ENCODE results near the gene ST3GAL4.
"Not testable (repeated sequence)": the region's sequence is repeated elsewhere in the genome, so short reads cannot be mapped to it uniquely, and the experiment has no call there.

Gene ST3GAL4

DNA sequence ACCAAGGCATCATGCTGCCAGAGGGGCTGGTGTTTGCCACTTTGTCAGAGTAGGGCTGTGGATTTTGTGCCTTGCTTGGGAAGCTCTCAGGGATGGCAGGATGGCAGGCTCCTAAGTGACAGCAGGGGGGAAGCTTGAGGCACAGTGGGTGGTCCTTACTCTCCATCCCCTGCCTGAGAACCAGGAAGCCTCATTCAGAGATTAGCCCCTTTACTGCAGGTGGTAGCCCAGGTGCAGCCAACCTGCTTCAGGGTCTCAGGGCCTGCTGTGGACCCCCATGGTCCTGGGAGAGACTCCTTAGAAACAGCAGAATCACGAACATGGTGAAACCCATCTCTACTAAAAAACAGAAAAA is 8.9 kb upstream of the ST3GAL4 start:
- DNase-seq (ENCODE audit: low spot score), result no peak

DNA sequence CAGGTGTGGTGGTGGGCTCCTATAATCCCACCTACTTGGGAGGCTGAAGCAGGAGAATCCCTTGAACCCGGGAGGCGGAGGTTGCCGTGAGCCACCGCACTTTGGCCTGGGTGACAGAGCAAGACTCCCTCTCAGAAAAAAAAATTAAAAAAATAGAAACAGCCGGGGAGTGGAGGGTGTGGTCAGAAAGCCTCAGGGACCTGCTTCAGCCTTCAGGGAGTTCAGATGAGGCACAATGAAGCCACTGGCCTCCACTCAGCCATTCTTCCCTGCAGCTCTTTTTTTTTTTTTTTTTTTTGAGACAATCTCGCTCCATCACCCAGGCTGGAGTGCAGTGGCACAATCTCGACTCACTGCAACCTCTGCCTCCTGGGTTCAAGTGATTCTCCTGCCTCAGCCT is 8.5 kb upstream of the ST3GAL4 start:
- DNase-seq (ENCODE audit: low spot score), result not testable (repeated sequence)

DNA sequence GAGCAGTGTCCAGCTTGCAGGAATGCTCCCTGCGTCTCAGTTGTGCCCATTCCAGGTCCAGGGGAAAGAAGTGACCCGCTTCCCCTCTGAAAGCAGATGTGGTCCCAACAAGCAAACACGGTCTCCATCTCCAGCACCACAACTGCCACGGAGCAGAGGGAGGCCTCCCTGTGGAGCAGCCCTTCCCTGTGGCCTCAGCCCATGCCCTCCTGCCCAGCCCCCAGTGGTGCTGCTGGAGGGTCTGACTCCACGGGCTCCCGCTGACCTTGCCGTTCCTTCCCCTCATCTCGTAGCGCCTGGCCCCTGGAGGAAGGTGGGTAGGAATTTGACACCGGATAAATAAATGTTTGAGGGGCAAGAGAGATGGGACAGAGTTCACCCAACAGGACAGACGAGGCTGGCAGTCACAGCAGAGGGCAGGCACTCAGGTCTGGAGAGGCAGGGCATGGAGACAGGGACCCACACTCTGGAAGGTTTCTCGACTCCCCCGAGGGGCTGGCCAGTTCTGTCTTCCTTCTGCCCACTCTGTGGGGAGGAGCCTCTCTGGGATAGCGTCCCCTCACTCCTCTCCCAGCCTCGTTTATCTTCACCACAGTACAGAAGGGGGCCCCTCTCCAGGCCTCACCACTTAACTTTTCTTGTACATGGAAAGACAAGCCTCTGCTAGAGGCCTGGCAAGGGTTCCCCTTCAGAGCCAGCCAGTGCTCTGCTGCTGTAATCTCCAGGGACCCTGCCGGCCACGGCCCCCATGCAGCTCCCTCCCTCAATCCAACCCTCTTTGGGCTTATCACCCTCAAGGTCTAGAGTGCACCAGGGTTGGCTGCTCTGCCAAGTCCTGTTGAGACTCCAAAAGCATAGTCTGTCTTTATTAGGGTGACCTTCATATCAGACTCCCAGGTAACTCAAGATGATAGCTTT is 7.5 kb upstream of the ST3GAL4 start:
- DNase-seq (ENCODE audit: low spot score), result no peak

DNA sequence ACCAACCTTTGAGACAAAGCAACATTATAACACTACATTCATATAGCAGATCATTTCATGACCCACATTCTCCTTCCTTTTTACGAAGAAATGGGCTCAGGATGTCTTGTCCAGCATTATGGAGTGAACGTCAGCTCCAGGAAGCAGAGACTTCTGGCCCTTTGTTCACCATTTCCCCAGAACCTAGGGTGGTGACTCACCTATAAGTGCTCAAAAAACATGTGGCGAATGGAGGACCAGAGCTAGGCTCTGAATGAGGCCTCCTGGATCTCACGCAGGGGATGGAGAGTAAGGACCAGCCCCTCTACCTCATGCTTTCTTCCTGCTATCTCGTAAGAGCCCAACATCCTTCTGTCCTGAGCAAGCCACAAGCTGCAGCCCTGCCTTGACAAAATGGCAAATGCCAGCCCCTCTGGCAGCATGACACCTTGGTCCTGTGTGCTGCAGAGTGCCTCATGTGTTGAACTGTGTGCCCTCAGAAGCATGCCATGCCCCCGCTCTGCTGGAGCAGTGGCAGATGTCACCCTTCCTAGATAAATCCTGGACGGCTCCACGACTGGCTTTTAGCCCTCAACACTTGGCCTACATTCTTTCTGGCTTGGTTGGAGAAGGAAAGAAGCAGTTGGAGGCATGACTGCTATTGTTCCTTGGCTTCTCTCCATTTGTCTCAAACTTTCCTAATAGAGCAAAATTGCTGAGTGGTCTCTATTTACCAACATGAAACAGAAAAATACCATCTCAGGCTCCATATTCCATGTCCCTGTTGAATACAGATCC is 6.5 kb upstream of the ST3GAL4 start:
- DNase-seq (ENCODE audit: low spot score), result no peak

DNA sequence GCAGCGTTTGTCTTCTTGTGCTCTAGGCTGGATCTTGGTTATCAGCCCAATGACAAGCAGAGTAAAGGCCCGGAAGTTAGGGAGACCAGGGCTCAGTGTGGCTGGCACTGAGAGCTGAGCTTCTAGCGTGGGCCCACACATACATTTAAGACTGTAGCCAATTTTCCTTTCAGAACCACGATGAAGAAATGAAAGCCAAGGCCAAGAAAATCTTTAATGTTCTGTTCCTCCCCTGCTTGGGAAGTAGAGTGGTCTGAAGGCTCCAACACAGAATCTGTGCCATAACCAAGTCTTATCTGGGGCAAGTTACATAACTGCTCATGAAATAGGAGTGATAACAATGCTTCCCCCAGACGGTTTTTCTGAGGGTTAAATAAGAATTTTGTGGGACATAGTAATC is 4.7 kb upstream of the ST3GAL4 start:
- no peak for DNase-seq (ENCODE audit: low spot score)

DNA sequence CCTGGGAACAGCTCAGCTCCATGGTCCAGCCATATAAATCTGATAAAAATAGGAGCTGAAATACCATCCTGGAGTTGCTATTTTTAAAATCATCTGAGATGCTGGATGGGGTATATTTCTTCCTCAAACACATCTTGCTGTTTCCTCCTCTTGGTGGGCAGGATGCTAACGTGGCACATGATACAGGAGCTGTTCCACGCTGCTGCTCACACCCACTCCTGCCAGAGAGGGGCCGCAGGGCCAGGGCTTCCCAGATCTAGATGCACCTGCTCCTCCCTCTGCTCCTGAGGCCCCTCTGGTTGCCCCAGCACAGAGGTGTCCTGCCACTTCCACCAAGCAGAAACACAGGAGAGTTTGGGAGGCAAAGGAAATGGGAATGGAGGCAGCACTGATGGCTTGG is 3.3 kb upstream of the ST3GAL4 start:
- no peak for DNase-seq (ENCODE audit: low spot score)

DNA sequence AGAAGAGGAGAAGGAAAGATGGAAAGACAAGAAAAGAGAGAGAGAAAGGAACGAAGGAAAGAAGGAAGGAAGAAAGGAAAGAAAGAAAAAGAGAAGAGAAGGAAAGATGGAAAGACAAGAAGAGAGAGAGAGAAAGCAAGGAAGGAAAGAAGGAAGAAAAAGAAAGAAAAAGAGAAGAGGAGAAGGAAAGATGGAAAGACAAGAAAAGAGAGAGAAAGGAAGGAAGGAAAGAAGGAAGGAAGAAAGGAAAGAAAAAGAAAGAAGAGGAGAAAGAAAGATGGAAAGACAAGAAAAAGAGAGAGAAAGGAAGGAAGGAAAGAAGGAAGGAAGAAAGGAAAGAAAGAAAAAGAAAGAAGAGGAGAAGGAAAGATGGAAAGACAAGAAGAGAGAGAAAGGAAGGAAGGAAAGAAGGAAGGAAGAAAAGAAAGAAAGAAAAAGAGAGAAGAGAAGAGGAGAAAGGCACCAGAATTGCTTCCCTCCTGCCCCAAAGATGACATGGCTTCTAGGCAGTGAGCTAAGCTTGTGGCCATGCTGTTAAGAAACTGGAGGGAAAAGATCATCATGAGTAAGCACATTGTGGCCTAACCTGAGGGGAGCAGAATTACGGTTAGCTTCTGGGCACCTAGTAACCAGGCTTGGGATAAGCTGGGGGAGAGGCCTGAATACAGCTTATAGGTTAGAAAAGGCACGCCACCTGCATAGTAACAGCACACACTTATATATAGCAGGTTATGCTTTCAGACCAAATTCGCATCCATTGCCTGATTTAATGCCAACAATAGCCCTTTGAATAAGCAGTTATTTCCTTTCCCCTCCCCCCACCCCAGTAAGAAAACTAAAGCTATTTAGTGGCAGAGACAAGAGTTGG is 2.3 kb upstream of the ST3GAL4 start:
- no peak for DNase-seq (ENCODE audit: low spot score)

DNA sequence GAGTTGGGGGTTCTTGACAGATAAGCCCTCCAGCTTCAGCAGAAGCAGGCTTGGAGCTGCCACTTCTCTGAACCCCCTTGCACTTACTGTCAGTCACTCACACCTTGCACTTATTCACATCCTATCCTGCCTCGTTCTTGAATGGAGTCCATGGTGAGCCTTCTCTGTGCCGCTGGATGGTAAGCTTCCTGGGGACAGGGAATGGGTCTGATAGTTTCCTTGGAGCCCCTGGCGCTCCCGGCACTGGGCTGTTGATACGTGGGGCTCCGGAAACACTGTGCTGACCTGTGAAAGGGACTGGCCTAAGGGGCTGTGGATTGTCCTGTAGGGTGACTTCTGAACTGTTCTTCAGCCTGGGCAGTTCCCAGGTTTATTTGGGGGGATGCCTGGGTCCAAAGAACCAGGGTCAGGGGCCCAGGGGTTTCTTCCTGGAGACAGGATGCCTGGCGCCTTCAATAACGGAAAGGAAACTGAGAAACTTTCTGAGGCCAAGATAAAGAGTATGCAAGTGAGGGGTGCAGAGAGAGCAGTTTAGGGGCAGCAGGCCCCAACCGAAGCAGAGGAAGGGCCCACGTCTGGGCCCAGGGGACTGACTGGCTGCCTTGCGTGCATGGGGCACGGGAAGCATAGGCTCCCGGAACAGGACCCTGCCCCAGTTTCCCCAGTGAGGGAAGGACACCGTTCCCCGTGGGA is 709 bp upstream of the ST3GAL4 start:
- DNase-seq (ENCODE audit: low spot score), result no peak

DNA sequence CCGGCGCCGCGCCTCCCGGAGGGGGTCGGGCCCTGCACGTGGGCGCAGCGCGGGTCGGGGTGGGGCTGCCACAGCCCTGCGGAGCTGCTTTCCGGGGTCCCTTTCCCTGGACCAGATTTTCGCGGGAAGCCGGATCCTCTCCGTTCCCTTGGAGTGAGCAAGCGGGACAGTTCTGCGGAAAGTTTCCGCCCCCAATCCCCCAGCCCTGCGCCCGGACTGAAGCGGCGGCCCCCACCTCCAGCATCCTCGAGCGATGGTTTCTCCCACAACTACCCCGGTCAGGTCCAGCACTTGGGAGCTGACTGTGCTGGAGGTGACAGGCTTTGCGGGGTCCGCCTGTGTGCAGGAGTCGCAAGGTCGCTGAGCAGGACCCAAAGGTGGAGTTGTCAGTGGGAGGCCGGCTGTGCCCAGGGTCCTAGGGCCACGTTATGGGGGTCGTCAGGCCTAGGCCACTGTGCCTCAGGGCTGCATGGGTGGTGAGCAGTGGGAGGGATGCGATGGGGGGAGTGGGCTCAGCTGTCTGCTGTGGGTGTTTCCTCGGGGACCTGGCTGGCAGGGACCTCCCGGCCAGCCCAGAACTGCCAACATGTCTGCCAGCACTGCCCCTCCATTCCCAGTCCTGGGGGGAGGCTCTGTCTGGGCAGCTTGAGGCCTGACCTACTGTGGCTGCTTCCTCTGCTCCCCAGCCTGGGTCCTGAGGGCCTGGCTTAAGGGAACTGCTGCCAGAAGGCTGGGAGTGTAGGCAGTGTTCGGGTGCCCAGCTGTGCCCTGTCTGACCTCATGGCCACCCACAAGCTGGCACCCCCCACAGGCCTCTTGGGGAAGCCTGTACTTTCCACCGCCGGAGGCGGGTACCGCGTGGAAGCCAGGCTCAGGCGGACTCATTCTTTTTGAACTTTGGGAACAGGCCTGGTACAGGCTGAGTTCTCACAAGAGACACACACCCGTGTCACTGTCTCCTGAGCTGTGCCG is 726 bp downstream of the ST3GAL4 start:
- DNase-seq (ENCODE audit: low spot score), result no peak

DNA sequence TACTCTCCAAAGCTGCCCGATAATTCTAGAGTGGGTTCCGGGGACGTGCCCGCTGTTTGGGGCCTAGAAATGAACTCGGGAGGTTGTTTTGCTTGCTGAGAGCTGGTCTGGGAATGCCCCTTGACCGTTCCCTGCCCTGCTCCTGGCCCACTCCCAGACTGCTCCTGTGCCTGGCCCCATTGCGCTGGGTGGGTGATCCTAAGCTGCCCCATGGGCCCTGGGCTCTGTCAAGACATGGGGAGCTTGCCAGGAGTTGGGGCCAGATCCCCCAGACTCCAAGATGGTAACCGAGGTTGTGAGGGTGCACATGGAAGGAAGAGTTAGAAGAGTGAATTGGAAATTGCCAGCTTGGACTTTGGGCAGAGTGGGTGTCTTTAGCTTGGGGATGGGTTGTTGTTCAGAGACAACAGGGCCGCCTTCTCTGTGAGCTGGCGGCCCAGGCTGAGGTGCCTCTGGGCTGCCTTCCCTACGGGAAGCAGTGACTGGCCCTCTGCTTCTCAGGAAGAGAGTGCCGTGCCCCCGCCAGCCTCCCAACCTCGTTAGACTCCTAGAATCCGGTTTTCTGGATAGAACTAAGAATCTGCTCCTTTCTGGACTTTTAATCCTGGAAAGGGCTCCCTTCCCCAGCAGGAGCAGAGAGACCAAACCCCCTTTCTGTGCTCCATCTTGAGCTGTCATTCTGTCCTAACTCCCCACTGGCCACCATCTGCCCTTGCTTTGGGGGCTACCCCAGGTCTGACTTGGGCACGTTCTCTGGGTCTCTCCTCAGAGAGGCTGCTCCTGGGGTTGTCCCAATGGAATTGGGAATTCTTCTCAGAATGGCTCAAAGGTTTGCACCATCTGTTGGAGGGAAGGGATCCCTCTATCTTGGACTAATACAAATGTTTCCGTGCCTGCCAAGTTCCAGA is 1.8 kb downstream of the ST3GAL4 start:
- DNase-seq (ENCODE audit: low spot score), result no peak

DNA sequence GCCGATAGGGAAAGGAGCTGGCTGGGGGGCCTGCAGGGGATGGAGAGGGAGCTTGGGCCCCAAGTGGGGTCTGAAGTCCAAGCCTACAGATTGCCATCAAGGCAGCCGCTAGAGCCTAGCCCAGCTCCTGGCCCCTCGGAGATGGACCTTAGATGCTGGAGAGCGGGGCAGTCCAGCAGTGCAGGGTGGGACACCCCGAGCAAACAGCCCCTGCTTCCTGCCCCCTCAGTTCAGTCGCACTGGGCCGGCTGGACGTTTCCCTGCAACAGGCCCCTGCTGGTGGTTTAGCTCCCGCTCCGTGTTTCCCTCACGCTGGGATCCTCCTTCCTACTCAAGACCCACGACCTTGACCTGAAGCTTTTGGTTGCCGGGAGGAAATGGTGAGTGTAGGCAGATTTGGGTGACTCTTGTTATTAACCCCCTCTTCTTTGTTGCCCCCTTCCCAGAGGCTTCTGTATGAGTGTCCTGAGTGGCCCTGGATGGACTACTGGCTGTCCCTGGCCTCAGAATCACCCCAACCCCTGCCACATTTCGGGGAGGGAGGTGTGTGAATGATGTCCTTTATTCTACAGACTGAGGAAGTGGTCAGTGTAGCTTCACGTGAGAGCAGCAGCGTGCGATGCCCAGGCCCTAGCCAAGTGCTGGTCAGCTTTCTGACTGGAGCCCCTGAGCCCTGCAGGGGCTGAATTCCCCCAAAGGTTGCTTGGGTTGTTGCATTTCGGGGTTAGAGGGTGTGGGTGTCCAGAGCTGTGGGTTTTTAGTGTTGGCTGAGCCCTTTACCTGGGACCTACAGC is 2.7 kb downstream of the ST3GAL4 start:
- no peak for DNase-seq (ENCODE audit: low spot score)

DNA sequence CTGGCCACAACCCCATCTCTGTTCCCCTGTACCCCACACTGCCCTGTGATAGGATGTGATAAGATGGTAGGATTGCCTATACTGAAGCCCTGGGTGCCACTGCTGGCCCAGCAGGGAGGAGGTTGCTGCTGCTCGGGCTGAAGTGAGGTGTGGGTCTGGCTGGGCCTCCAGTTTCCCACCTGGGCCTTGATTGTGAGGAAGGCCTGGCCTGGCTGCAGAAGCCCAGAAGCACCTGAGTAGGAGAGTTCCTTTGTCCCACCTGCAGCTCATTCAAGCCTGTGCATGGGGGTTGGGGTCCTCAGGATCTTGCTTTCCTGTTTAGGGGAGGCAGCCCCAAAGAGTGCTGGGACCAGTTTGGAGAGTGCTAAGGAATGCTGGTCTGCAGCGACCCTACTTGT is 3.3 kb downstream of the ST3GAL4 start:
- DNase-seq (ENCODE audit: low spot score), result no peak

DNA sequence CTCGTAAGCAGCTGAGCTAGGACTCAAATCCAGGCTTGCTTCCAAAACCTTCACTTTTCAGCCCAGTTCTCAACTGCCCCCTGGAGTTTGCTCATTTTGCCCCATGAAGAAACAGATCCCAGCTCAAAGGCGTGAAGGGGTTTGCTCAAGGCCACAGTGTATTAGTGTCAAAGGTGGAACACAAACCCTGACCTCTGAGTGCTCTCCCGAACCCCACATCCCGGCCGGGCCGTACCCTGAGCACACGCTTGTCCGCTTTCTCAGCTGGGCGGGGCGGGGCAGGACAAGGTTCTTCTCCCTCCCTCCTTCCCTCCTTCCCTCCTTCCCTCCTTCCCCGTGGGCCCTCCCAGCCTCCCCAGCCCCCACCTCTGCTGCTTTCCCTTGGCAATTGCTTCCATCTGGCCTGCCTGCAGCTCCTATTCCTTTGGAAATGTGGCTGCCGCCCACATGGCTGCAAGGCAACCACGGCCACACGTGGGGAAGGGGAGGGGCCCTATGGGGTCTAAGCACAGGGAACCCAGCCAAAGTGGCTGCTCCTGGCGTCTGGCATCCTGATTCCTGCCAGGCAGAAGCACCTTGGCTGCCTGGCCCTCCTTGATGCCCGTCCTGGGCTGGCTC is 4.1 kb downstream of the ST3GAL4 start:
- no peak for DNase-seq (ENCODE audit: low spot score)

DNA sequence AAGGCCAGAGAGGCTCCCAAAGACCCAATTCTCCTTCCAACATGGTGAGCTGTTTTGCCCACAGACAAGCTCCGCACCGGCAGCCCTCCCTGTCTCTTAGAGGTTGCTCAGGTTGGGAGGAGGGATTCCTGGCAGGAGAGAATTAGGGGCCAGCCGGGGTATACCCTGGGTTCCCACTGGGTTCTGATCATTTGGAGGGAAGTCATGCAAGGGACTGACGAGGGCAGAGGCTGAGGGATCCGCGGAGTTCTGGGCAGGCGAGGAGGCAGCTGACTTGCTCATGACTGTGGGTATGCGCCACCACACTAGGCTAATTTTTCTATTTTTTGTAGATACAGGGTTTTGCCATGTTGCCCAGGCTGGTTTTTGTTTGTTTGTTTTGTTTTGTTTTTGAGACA is 4.6 kb downstream of the ST3GAL4 start:
- no peak for DNase-seq (ENCODE audit: low spot score)

DNA sequence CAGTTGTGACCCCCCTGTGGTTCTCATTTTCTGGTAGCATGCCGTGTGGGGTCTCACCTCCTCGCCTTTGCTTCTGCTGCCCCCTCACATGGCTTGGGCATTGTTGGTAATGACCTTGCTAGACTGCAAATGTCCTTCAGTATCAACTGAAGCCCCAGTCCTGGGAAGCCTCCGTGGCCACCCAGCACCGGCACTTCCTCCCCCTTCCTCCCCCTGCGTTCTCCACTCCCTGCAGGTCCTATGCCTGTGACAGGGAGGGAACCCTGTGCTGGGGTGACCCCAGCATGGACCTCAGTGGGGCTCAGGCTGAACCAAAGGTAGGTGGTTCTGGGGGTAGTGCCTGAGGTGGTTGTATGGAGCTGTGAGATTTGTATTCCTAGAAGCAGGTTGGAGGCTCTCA is 5.9 kb downstream of the ST3GAL4 start:
- DNase-seq (ENCODE audit: low spot score), result no peak

DNA sequence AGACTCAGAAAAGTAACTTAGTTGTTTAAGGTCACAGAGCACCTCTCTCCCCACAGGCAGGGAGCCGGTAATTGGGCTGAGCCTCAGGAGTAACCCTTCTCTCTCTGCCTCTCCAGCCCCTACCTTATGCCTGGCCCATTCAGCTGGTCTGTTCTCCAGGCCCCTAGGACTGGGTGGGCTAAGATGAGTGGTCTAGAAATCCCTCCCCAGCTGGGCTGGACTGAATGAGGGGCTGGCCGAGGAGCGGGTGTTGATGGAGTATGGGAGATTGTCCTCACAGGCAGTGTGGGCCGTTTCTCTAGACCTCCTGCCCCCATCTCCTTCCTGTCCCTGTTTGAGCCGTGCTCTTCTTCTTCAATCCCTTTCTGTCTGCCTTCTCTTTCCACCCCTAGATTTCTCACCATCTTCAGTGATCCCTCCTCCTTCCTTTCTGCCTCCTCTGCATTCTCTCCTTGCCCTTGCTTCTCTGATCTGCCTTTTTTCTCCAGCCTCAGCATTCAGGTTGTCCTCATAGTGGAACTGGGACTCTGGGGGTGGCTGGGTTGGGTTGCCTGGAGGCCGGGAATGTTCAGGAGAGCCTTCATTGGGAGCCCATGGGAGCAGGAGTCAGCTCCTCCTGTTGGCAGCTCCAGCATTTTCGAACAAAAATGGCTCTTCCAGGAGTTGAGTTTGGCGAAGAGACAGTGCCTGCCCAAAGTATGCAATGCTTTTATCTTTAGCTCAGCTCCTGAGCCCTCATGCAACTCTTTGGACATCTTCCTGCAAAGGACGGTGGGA is 7.6 kb downstream of the ST3GAL4 start:
- DNase-seq (ENCODE audit: low spot score), result no peak

DNA sequence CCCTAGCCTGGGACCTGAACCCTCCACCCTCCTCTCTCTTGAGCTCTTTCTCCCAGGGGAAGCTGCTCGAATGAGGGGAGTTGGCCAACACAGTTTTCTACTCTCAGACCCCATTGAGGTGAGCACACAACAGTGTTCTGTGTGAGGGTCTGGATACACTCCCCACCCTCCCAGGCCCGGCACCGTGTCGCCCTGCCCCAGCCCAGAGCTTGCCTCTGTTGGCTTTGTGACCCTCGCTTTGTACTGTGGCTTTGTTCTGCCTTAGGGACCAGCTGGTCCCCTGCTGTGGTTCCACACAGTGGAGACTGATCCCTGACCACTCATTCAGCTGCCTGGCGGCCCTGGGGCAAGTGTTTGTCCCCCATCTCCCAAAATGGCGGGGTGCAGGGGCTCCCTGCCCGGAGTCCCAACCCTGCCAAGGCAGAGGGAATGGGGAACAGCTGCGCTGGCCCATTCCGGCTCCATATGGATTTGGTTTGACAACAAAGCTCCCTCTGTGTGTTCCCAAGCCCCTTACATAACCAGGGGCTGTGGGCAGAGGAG is 8.3 kb downstream of the ST3GAL4 start:
- DNase-seq (ENCODE audit: low spot score), result no peak
